Measurements from ENCODE around the gene PAM. TPM values are rescaled to one million over a fixed set of nuclear protein-coding genes. Genes with fewer than 3 reads are reported as not detected.

The PAM gene
- polyA plus RNA-seq, 1 donor (not counting 4 experiments of a cell fraction or from before 2014, with no cell fraction given): 149 TPM

GRCh38 chr5:102789469-102789868, 34.4 kb downstream of the PAM start:
- TF ChIP-seq, protein P1, sequence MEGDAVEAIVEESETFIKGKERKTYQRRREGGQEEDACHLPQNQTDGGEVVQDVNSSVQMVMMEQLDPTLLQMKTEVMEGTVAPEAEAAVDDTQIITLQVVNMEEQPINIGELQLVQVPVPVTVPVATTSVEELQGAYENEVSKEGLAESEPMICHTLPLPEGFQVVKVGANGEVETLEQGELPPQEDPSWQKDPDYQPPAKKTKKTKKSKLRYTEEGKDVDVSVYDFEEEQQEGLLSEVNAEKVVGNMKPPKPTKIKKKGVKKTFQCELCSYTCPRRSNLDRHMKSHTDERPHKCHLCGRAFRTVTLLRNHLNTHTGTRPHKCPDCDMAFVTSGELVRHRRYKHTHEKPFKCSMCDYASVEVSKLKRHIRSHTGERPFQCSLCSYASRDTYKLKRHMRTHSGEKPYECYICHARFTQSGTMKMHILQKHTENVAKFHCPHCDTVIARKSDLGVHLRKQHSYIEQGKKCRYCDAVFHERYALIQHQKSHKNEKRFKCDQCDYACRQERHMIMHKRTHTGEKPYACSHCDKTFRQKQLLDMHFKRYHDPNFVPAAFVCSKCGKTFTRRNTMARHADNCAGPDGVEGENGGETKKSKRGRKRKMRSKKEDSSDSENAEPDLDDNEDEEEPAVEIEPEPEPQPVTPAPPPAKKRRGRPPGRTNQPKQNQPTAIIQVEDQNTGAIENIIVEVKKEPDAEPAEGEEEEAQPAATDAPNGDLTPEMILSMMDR (optimal IDR thresholded peaks at IDR 0.05 in 1 of 3, IDR thresholded peaks at IDR 0.05 in 1 of 3, conservative IDR thresholded peaks at IDR 0.05 in 1 of 3; ENCODE audit: extremely low read depth in 1 of 3, insufficient read depth in 2 of 3, low read length in 3 of 3): no peak
- TF ChIP-seq EZH2 (IDR thresholded peaks at IDR 0.05; ENCODE audit: low read length): no peak
- Histone ChIP-seq H3K9me3 (ENCODE audit: control insufficient read depth, low read depth, low read length) (no peaks in the 10 kb centered on the region), H3K36me3 (ENCODE audit: control insufficient read depth in 2 of 2, extremely low read depth in 1 of 2, insufficient read depth in 2 of 2, low read length in 2 of 2) (no peaks in the 10 kb centered on the region), H3K27me3 (ENCODE audit: control insufficient read depth, extremely low read depth, insufficient read depth, low read length) (no peaks in the 10 kb centered on the region), H3K9me1 (ENCODE audit: control insufficient read depth, extremely low read depth, insufficient read depth, low read length) (no peaks in the 10 kb centered on the region), H3K79me2 (ENCODE audit: control insufficient read depth, insufficient read depth, low read length) (peaks cover 6% of the 10 kb centered on the region), H3K4me1 (ENCODE audit: control insufficient read depth, extremely low read depth, insufficient read depth, low read length) (no peaks in the 10 kb centered on the region), H4K20me1 (ENCODE audit: control insufficient read depth, extremely low read depth, insufficient read depth, low read length) (no peaks in the 10 kb centered on the region), H3K27ac (ENCODE audit: control insufficient read depth, insufficient read depth, low read length) (no peak overlapping the region), H2AFZ (ENCODE audit: control insufficient read depth, low read length) (no peak overlapping the region), H3K4me2 (ENCODE audit: control insufficient read depth, extremely low read depth, insufficient read depth, low read depth, low read length) (no peak overlapping the region), H3K9ac (ENCODE audit: control insufficient read depth, extremely low read depth, insufficient read depth, low read length) (no peak overlapping the region), H3K4me3 (ENCODE audit: control insufficient read depth in 2 of 3, extremely low read depth in 1 of 3, insufficient read depth in 2 of 3, low read depth in 1 of 3, low read length in 3 of 3) (no peak overlapping the region)
- FAIRE-seq (no peak), DNase-seq (ENCODE audit: low read depth, low spot score) (no peak)
- dilution Hi-C loops (cut with MboI; ENCODE audit: extremely low pct_ligation_motif_present, low sequenced_read_pairs): no loop called here

GRCh38 chr5:102790748-102791147, 35.6 kb downstream of the PAM start:
- Histone ChIP-seq H3K27me3 (ENCODE audit: control insufficient read depth, extremely low read depth, insufficient read depth, low read length) (no peaks in the 10 kb centered on the region), H3K9me3 (ENCODE audit: control insufficient read depth, low read depth, low read length) (no peaks in the 10 kb centered on the region), H2AFZ (ENCODE audit: control insufficient read depth, low read length) (no peak overlapping the region), H3K36me3 (ENCODE audit: control insufficient read depth in 2 of 2, extremely low read depth in 1 of 2, insufficient read depth in 2 of 2, low read length in 2 of 2) (no peaks in the 10 kb centered on the region), H3K9me1 (ENCODE audit: control insufficient read depth, extremely low read depth, insufficient read depth, low read length) (peaks cover 3% of the 10 kb centered on the region), H3K9ac (ENCODE audit: control insufficient read depth, extremely low read depth, insufficient read depth, low read length) (no peak overlapping the region), H3K4me1 (ENCODE audit: control insufficient read depth, extremely low read depth, insufficient read depth, low read length) (peaks cover 3% of the 10 kb centered on the region), H4K20me1 (ENCODE audit: control insufficient read depth, extremely low read depth, insufficient read depth, low read length) (peaks cover 3% of the 10 kb centered on the region), H3K4me2 (ENCODE audit: control insufficient read depth, extremely low read depth, insufficient read depth, low read depth, low read length) (no peak overlapping the region), H3K4me3 (ENCODE audit: control insufficient read depth in 2 of 3, extremely low read depth in 1 of 3, insufficient read depth in 2 of 3, low read depth in 1 of 3, low read length in 3 of 3) (no peak overlapping the region), H3K79me2 (ENCODE audit: control insufficient read depth, insufficient read depth, low read length) (peaks cover 8% of the 10 kb centered on the region), H3K27ac (ENCODE audit: control insufficient read depth, insufficient read depth, low read length) (no peak overlapping the region)
- DNase-seq (ENCODE audit: low read depth, low spot score): no peak
- TF ChIP-seq, protein P1 (optimal IDR thresholded peaks at IDR 0.05 in 1 of 3, IDR thresholded peaks at IDR 0.05 in 1 of 3, conservative IDR thresholded peaks at IDR 0.05 in 1 of 3; ENCODE audit: extremely low read depth in 1 of 3, insufficient read depth in 2 of 3, low read length in 3 of 3): no peak
- TF ChIP-seq EZH2 (IDR thresholded peaks at IDR 0.05; ENCODE audit: low read length): no peak
- dilution Hi-C loops (cut with MboI; ENCODE audit: extremely low pct_ligation_motif_present, low sequenced_read_pairs): no loop called here
- no peak for FAIRE-seq
